Liver (tissue), 9 donors: ENCODE measurements around the gene KCNK16. TPM values are rescaled to one million over a fixed set of nuclear protein-coding genes. Genes with fewer than 3 reads are reported as not detected.

ENCODE experiments used
- DNase-seq: peaks from one replicate; pipeline ENCODE4 v3.0.0-alpha.2; 2017; ENCODE audit warnings: low spot score
- H3K27ac ChIP-seq, 2 donors: one replicate each; pipeline ENCODE4 v1.7.0; 2013; ENCODE audit warnings: inconsistent platforms in 2 of 2, low read length in 2 of 2, control low read depth in 1 of 2, low read depth in 1 of 2, mild to moderate bottlenecking in 1 of 2
- H3K27me3 ChIP-seq, 4 donors: one replicate each; pipeline versions ENCODE4 v1.6.1 to v1.7.0; 2013; ENCODE audit warnings: low read length in 3 of 4, inconsistent platforms in 1 of 4, mild to moderate bottlenecking in 1 of 4, moderate library complexity in 1 of 4; ENCODE audit not compliant: control insufficient read depth in 4 of 4, insufficient read depth in 4 of 4
- H3K36me3 ChIP-seq, 4 donors: one replicate each; pipeline versions ENCODE4 v1.6.1 to v1.7.0; 2013; ENCODE audit warnings: low read length in 3 of 4, mild to moderate bottlenecking in 3 of 4, low read depth in 1 of 4, moderate library complexity in 1 of 4; ENCODE audit not compliant: control insufficient read depth in 4 of 4, insufficient read depth in 3 of 4
- H3K4me1 ChIP-seq, 4 donors: one replicate each; pipeline versions ENCODE4 v1.6.1 to v1.7.0; 2013; ENCODE audit warnings: low read length in 3 of 4, mild to moderate bottlenecking in 3 of 4, moderate library complexity in 1 of 4; ENCODE audit not compliant: control insufficient read depth in 4 of 4, insufficient read depth in 4 of 4
- H3K4me3 ChIP-seq, 3 donors: one replicate each; pipeline versions ENCODE4 v1.6.1 to v1.7.0; 2013; ENCODE audit warnings: low read length in 3 of 3, control low read depth in 1 of 3, low read depth in 1 of 3, mild to moderate bottlenecking in 1 of 3
- H3K9ac ChIP-seq, 2 donors: one replicate each; pipeline ENCODE4 v1.7.0; 2013; ENCODE audit warnings: low read length in 2 of 2, mild to moderate bottlenecking in 2 of 2, moderate library complexity in 2 of 2, control low read depth in 1 of 2, low read depth in 1 of 2
- H3K9me3 ChIP-seq, 4 donors: one replicate each; pipeline versions ENCODE4 v1.6.1 to v1.7.0; 2013; ENCODE audit warnings: low read length in 3 of 4; ENCODE audit not compliant: control insufficient read depth in 4 of 4
- ATF3 ChIP-seq: IDR thresholded peaks from 2 replicates; pipeline ENCODE4 v1.6.1; 2016; ENCODE audit warnings: antibody characterized with exemption
- CTCF ChIP-seq: fragments of 150-350 bp; IDR thresholded peaks from 2 replicates; pipeline ENCODE4 v1.5.1; 2017; ENCODE audit warnings: improper control_type of control experiment, low read depth, low read length; ENCODE audit not compliant: missing input control
- FOXA1 ChIP-seq: IDR thresholded peaks from 2 replicates; pipeline ENCODE4 v1.6.1; 2016; ENCODE audit warnings: antibody characterized with exemption
- FOXA2 ChIP-seq: IDR thresholded peaks from 2 replicates; pipeline ENCODE4 v1.6.1; 2016; ENCODE audit warnings: antibody characterized with exemption
- GABPA ChIP-seq, 2 donors: IDR thresholded peaks in 1 of 2; conservative IDR thresholded peaks in 1 of 2; 2 replicates each; pipeline ENCODE4 v1.6.1; 2016; ENCODE audit warnings: antibody characterized with exemption in 2 of 2, mild to moderate bottlenecking in 1 of 2, moderate library complexity in 1 of 2
- HNF4A ChIP-seq, 2 donors: conservative IDR thresholded peaks; 2 replicates each; pipeline ENCODE4 v1.6.1; 2016; ENCODE audit warnings: antibody characterized with exemption in 2 of 2, mild to moderate bottlenecking in 2 of 2
- HNF4G ChIP-seq: IDR thresholded peaks from 2 replicates; pipeline ENCODE4 v1.6.1; 2016; ENCODE audit warnings: antibody characterized with exemption
- JUND ChIP-seq, 2 donors: IDR thresholded peaks; 2 replicates each; pipeline ENCODE4 v1.6.1; 2016; ENCODE audit warnings: antibody characterized with exemption in 2 of 2
- NR2F2 ChIP-seq: IDR thresholded peaks from 2 replicates; pipeline ENCODE4 v1.6.1; 2016; ENCODE audit warnings: antibody characterized with exemption
- REST ChIP-seq: IDR thresholded peaks from 2 replicates; pipeline ENCODE4 v1.6.1; 2016; ENCODE audit warnings: antibody characterized with exemption, mild to moderate bottlenecking
- RXRA ChIP-seq, 2 donors: IDR thresholded peaks; 2 replicates each; pipeline ENCODE4 v1.6.1; 2017 to 2018; ENCODE audit warnings: antibody characterized with exemption in 2 of 2, mild to moderate bottlenecking in 1 of 2
- SP1 ChIP-seq: IDR thresholded peaks from 2 replicates; pipeline ENCODE4 v1.6.1; 2018; ENCODE audit warnings: antibody characterized with exemption, mild to moderate bottlenecking
- TAF1 ChIP-seq: conservative IDR thresholded peaks from 2 replicates; pipeline ENCODE4 v1.6.1; 2016; ENCODE audit warnings: antibody characterized with exemption, mild to moderate bottlenecking
- YY1 ChIP-seq: IDR thresholded peaks from 2 replicates; pipeline ENCODE4 v1.6.1; 2016; ENCODE audit warnings: antibody characterized with exemption, mild to moderate bottlenecking
- ZBTB33 ChIP-seq: IDR thresholded peaks from 2 replicates; pipeline ENCODE4 v1.6.1; 2016; ENCODE audit warnings: antibody characterized with exemption
- WGBS: extraction: QIAGEN DNeasy Blood & Tissue Kit; methylation state at CpG from one replicate; pipeline ENCODE4 v1.1.7; 2013; 5-methylcytosine and 5-hydroxymethylcytosine counted together
- polyA plus RNA-seq, 2 donors: library from polyadenylated mRNA; stranded (reverse) in 1 of 2; unstranded in 1 of 2; fragments of 200-250 nt in 1 of 2; fragments of >200 nt in 1 of 2; fragmentation: Nextera tagmentation in 1 of 2; extraction: Ambion mirVana in 1 of 2; gene quantifications; one replicate each; pipeline versions ENCODE4 v1.2.1 to v1.2.3, GENCODE V29; 2013 to 2015
- total RNA-seq, 2 donors: library from RNA; depleted of rRNA; stranded (reverse); fragments of >200 nt; gene quantifications; one replicate each; pipeline ENCODE4 v1.2.3, GENCODE V29; 2014
- donor health status: healthy.
- donor health status: healthy.
- donor health status: healthy.
- donor health status: healthy.
- donor health status: healthy.

The KCNK16 gene
- total and polyA plus RNA-seq, 4 donors = not detected

- H3K4me3 ChIP-seq = no peak overlapping the region
- no peak overlapping the region for H3K9ac ChIP-seq
- no peak overlapping the region for H3K27ac ChIP-seq
- H3K4me1 ChIP-seq = peaks cover 0 to 3% (median 0%) of the 10 kb centered on the region in 4 donors
- no peak for DNase-seq
- WGBS = 95% methylated on average over 13 of the region's 13 CpGs
- no peak for TF ChIP-seq ATF3
- no peak for TF ChIP-seq JUND (IDR thresholded peaks at IDR 0.05)
- TF ChIP-seq TAF1 = no peak
- TF ChIP-seq REST = no peak
- no peak for TF ChIP-seq GABPA (IDR thresholded peaks at IDR 0.05 in 1 of 2, conservative IDR thresholded peaks at IDR 0.05 in 1 of 2)
- TF ChIP-seq FOXA1 = no peak
- TF ChIP-seq FOXA2 = no peak
- no peak for TF ChIP-seq ZBTB33
- no peak for TF ChIP-seq YY1
- TF ChIP-seq RXRA (IDR thresholded peaks at IDR 0.05) = no peak
- no peak for TF ChIP-seq NR2F2
- TF ChIP-seq SP1 = no peak
- TF ChIP-seq CTCF = no peak
- H3K36me3 ChIP-seq = no peaks in the 10 kb centered on the region
- no peaks in the 10 kb centered on the region for H3K27me3 ChIP-seq
- H3K9me3 ChIP-seq = no peaks in the 10 kb centered on the region
These were observed 28.4 kb upstream of the KCNK16 start for GRCh38 chr6:39350723-39351505.

- Histone ChIP-seq H3K9me3 (no peaks in the 10 kb centered on the region), H3K27me3 (no peaks in the 10 kb centered on the region), H3K27ac (no peak overlapping the region), H3K4me3 (no peak overlapping the region), H3K36me3 (no peaks in the 10 kb centered on the region), H3K9ac (no peak overlapping the region), H3K4me1 (no peaks in the 10 kb centered on the region)
- TF ChIP-seq HNF4A (conservative IDR thresholded peaks at IDR 0.05) (no peak), CTCF (no peak), REST (no peak), HNF4G (no peak)
- DNase-seq = no peak
- WGBS = 93% methylated on average over 15 of the region's 15 CpGs
These were observed 26.2 kb upstream of the KCNK16 start for GRCh38 chr6:39348740-39349139.
